C4-2B (cell line): ENCODE results near the gene SFSWAP.
"Not testable (repeated sequence)": the region's sequence is repeated elsewhere in the genome, so short reads cannot be mapped to it uniquely, and the experiment has no call there.

Source experiments
- H3K27ac ChIP-seq: fragments of 450-650 bp; 2 replicates; pipeline ENCODE4 v1.5.1; 2017
- ZFX ChIP-seq: fragments of 450-650 bp; IDR thresholded peaks from 2 replicates; pipeline ENCODE4 v1.6.1; 2017
- TF ChIP-seq, protein P1 (sequence below): fragments of 450-650 bp; conservative IDR thresholded peaks from 2 replicates; pipeline ENCODE4 v1.5.1; 2017; ENCODE audit warnings: mild to moderate bottlenecking

SFSWAP gene

GRCh38 chr12:131699434-131699833, 11.5 kb upstream of the SFSWAP start:
- TF ChIP-seq ZFX, result no peak
- TF ChIP-seq, protein P1, sequence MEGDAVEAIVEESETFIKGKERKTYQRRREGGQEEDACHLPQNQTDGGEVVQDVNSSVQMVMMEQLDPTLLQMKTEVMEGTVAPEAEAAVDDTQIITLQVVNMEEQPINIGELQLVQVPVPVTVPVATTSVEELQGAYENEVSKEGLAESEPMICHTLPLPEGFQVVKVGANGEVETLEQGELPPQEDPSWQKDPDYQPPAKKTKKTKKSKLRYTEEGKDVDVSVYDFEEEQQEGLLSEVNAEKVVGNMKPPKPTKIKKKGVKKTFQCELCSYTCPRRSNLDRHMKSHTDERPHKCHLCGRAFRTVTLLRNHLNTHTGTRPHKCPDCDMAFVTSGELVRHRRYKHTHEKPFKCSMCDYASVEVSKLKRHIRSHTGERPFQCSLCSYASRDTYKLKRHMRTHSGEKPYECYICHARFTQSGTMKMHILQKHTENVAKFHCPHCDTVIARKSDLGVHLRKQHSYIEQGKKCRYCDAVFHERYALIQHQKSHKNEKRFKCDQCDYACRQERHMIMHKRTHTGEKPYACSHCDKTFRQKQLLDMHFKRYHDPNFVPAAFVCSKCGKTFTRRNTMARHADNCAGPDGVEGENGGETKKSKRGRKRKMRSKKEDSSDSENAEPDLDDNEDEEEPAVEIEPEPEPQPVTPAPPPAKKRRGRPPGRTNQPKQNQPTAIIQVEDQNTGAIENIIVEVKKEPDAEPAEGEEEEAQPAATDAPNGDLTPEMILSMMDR, result no peak
- no peak overlapping the region for H3K27ac ChIP-seq

DNA sequence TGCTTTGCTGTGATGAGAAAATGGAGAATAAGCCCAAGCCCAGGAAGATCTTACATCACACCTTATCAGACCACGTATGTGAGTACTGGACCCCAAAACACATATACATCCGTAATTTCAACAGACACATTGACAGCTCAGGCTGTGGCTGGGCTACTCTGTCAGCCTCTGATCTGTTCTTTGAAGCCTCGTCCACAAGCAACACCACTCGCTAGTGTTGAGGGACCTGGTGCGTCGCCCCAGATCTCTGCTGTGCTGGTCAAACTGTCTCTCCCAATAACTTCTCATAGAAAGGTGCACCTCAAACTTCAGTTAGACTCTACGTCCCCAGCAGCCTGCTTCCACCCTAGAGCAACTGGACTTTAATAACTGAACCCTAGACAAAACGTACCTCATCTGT, 10.6 kb upstream of the SFSWAP start:
- no peak for TF ChIP-seq ZFX
- TF ChIP-seq, protein P1, result no peak
- no peak overlapping the region for H3K27ac ChIP-seq

DNA sequence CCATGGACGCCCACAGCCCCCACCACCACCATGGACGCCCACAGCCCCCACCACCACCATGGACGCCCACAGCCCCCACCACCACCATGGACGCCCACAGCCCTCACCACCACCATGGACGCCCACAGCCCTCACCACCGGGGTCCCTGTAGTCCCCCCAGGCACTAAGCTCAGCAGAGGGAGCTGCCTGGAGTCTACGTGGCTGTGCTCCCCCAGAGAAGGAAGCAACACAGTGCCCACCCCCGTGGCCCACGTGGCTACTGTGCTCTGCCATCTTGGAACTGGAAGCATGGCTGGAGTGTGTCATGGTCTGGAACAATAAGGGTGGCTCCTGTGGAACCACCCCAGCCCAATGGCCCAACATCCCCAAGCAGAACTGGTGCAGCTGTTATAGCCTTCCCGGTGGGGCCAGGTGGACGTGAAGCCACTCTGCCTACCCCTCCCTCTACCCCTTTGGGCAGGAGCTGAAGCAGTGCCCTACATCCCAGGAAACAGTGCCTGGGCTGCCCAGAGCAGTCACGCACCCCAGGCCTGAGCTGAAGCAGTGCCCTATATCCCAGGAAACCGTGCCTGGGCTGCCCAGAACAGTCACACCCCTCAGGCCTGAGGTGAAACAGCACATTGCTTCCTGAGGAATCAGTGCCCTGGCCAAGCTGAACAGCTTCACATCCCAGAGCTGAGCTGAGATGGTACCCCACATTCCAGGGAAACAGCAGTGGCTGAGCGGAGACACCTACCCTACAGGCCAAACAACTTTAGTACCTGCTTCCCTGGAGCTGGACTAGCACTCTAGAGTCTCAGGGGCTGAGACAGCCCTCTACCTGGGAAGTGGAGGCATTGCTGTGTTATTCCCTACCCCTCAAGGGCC, 9.0 kb upstream of the SFSWAP start:
- H3K27ac ChIP-seq, result no peak overlapping the region
- no peak for TF ChIP-seq ZFX
- TF ChIP-seq, protein P1, result no peak

DNA sequence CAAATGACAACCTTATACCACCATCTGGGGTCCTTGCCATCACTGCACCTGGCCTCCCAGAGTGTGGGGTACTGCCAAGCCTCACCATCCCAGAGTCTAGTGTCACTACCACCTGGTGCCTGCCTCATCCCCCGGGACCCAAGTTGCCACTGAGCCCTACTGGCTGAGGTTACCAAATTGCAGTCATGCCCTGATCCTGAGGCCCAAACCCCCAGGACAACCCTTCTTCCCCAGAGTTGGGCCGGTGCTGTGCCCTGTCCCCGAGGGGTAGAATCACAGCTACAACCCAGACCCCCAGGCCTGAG, 8.4 kb upstream of the SFSWAP start:
- H3K27ac ChIP-seq, result no peak overlapping the region
- TF ChIP-seq, protein P1, result no peak
- no peak for TF ChIP-seq ZFX

- TF ChIP-seq ZFX, result no peak
- TF ChIP-seq, protein P1, result no peak
- H3K27ac ChIP-seq, result no peak overlapping the region
Observed at GRCh38 chr12:131703161-131703560, 7.7 kb upstream of the SFSWAP start.

DNA sequence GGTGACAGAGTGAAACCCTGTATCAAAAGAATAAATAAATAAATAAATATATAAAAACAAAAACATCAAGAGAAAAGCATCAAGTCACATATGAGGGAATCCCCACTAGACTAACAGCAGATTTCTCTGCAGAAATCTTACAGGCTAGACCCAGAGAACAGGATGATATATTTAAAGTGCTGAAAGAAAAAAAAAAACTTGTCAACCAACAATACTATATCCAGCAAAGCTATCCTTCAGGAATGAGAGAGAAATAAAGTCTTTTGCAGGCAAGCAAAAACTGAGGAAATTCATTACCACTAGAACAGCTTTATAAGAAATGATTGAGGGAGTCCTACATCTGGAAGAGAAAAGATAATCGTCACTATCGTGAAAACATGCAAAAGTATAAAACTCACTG, 6.4 kb upstream of the SFSWAP start:
- TF ChIP-seq, protein P1, result no peak
- TF ChIP-seq ZFX, result no peak
- H3K27ac ChIP-seq, result no peak overlapping the region

GRCh38 chr12:131706709-131707108, 4.2 kb upstream of the SFSWAP start:
- not testable (repeated sequence) for H3K27ac ChIP-seq

DNA sequence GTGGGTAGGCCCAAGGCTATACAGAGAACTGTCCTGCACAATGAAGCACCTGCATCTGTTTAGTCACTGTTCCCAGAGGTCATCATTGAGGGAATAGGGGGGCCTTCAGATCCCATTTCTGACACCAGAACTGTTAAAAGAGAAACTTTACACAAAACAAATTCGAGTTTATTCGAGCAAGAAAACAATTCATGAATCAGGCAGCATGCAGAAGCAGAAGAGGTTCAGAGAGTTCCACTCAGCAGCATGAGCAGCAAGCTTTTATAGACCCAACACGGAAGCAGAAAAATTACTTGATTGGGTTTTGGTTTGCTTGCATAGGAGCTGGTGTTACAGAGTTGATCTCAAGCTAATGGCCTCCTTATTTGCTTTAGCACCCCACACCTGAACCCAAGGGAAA, 1.7 kb upstream of the SFSWAP start:
- no peak for TF ChIP-seq ZFX
- TF ChIP-seq, protein P1, result no peak

More for the DNA sequence above, 1.7 kb upstream of the SFSWAP start:
- no peak overlapping the region for H3K27ac ChIP-seq
